ENCODE results near the gene TADA1.

DNA sequence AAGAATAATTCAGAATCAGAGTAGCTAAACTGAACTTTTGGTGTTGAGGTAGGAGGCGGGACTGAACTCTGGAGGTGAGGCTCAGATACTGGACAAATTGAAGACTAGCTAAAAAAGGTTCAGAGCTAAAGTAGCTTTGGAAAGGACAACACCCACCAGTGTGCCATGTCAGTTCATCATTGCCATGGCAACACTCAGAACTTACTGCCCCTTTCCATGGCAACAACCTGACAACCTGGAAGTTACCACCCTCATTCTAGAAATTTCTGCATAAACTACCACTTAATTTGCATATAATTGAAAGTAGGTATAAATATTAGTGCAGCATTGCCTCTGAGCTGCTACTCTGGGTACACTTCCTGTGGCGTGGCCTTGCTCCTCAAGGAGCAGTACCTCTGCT is 67.1 kb downstream of the TADA1 start:
- no peak for TF ChIP-seq GATA3 (IDR thresholded peaks at IDR 0.05; ENCODE audit: low read depth, low read length)
- no peak for TF ChIP-seq GATA2 (IDR thresholded peaks at IDR 0.05; ENCODE audit: low read depth, low read length)
